HG03066 (cell line): ENCODE results near the gene ZMYM4.

ENCODE experiments used
- ATAC-seq: cut with Tn5 transposase; IDR thresholded peaks from one replicate; pipeline ENCODE4 v1.9.1; 2021; ENCODE audit warnings: low read depth; ENCODE audit not compliant: unreplicated experiment

Gene ZMYM4

DNA sequence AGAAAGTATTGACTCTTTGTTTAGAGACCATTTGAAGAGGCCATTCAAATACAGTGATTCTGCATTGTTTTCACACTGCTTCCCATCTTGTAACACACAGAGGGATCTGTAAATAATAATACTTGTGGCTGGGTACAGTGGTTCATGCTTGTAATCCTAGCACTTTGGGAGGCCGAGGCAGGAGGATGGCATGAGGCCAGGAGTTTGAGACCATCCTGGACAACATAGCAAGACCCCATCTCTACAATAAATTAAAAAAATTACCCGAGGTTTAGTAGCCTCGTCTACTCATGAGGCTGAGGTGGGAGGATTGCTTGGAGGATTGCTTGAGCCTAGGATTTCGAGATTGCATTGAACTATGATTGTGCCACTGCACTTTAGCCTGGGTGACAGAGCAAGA, 5.7 kb downstream of the ZMYM4 start:
- no peak for ATAC-seq

DNA sequence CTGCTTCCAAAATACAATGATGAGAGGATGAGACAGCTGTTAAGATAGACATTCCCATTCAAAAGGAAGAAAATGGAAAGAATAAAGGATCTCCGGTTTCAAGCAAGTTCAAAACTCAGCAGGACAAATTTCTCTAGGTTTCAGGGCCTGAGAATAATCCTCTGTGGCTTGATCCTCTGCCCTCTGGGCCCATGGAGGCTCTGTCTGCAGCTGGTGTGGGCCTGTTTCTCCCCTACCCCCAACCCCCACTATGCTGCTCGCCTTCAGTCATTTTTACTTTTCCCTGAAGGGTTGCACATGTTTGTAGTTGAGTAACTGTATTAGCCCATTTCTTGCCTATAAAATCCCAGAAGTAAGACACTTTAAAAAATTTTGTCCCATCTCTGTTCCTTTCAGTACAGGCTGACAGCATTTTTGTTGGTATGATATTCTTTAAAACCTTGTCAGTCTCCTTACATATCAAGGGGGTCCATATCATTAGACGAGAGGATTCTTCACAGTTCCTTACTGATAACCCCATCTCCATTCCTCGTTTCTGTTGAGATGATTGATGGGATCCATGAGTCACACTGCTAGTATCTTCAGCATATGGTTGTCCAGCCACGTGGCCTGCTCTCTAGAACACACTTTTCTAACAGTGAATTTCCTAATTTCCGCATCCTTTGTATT, 10.5 kb downstream of the ZMYM4 start:
- no peak for ATAC-seq

DNA sequence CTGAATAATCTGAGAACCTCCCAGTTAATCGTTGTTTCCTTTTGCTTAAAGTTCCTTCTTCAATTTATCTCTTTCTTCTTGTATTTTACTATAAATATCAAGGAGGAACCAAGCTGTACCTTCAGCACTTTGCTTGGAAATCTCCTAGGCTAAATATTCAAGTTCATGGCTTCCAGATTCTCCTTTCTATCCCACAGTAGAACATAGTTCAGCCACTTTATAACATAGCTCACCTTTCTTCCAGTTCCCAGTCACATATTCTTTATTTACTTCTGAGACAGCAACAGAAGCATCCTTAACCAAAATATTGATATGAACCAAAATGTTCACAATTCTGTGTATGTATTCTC, 11.0 kb downstream of the ZMYM4 start:
- ATAC-seq = no peak

DNA sequence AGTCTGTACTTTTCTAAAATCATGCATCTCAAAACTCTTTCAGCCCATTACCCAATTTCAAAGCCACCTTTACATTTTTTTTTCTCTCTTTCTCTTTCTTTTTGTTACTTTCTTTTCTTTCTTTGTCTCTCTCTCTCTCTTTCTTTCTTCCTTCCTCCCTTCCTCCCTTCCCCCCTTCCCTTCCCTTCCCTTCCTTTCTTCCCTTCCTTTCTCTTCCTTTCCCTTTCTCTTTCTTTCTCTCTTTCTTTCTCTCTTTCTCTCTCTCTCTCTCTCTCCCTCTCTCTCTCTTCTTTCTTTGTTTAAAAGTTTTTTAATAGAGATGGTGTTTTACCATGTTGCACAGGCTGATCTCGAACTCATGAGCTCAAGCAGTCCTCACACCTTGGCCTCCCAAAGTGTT, 11.5 kb downstream of the ZMYM4 start:
- no peak for ATAC-seq

DNA sequence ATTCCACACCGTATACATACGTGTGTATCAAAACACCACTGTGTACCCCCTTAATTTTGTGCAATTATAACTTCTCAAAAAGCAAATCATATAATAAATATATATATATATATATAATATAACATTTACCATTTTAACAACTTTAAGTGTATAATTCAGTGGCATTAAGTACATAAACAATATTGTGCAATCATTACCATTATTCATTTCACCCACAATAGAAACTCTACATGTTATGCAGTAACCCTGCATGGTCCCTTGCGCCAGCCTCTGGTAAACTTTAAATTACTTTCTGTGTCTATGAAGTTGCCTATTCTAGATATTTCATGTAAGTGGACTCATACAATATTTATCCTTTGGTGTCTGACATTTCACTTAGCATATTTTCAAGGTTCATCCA, 13.1 kb downstream of the ZMYM4 start:
- no peak for ATAC-seq

DNA sequence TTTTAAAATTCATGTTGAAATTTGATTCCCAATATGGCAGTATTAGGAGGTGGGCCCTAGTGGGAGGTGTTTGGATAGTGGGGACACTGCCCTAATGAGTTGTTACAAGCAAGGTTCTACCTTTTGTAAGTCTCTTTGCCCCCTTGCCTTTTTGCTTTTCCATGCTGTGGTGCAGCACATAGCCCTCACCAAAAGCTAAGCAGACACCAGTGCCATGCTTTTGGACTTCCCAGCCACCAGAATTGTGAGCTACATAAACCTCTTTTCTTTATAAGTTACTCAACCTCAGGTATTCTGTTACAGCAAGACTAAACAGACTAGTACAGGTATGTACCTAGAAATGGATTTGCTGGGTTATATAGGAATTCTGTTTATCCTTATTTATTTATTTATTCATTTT, 13.7 kb downstream of the ZMYM4 start:
- ATAC-seq = no peak

DNA sequence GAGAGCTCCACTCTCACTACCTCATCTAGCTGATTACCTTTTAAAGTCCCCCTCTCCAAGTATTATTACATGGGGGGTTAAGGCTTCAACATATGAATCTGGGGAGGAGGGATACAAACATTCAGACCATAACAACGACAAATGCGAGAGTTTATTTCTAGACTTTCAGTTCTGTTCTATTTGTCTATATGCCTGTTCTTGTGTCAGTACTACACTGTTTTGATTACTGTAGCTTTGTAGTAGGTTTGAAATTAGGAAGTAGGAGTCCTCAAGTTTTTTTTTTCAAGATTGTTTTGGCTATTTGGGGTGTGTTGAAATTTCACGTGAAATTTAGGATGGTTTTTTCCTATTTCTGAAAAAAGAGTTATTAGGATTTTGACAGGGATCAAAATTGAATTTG, 16.3 kb downstream of the ZMYM4 start:
- ATAC-seq = no peak

DNA sequence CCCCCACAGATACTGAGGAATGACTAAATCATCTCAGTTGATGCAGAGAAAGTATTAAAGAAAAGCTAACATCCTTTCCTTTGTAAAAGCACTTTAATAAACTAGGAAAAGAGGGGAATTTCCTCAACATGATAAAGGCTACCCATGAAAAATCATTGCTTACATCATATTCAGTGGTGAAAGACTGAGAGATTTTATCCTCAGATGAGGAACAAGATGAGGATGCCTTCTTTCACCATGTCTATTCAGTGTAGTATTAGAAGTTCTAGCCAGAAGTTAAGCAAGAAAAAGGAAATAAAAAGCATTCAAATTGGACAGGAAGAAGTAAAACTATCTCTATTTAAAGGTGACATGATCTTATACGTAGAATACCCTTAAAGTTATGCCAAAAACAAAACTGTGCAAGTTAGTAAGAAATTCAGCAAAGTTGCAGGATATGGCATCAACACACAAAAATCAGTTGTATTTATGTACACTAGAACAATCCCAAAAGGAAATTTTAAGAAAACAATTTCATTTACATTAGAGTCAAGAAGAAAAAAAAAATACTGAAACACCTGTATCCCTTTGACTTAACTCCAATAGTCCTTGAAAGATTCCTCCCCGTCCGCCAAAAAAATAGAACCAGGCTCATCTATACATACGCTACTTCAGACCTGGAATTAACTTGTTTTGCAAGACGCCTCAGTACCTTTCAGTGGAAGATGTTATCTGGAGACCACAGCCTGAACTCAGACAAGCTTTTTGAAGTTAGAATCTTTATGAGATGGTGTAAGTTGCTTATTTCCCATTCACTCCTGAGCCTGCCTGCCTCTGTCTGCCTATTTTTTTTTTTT, 17.5 kb downstream of the ZMYM4 start:
- no peak for ATAC-seq

DNA sequence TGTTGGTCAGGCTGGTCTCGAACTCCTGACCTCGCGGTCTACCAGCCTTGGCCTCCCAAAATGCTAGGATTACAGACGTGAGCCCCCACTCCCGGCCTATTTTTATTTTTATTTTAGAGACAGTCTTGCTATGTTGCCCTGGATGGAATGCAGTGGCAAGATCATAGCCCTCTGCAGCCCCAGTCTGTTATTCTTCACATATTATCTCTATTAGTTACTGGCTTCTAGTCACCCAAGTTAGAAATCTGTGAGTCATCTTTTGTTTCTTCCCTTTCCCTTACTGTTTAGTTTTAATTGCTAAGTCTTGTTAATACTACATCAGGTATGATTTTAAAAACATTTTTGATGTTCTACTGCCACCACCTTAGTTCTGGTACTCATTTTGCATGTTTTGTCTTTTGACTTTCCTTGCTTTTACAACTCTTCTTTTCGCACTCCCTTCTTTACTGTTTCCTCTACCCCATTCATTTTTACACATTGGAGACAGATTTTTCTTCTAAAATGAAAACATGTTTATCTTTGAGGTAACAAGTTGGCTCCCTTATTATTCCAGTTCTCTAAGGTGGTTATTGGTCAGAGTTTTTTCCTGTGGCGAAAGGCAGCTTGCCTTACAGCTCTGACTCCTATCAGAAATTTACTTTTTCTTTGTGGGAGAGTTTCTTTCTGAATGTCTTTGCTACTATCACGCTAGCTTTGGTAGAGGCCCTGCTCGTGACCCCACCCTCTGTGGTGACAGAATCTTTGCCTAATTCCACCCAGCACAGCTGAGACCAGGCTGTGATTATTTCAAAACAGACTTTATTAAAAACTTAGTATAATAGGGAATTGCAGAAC, 19.5 kb downstream of the ZMYM4 start:
- no peak for ATAC-seq

DNA sequence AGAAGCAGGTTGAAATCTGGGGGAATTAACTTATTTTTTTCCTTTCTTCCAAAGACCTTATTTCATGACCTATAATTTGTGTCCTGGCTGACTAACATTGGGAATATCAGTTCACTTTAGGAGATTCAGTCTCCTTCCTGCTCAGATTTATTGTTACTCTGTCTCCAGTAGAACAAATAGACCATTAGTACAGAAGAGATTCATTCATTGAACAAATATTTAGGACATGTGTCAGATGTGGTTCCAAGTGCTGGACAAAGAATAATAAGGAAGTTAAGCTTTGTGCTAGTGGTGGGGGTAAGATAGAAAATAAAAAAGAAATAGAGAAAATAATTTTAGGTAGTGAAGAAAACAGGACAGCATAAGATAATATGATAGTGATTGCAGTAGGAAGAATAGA, 20.3 kb downstream of the ZMYM4 start:
- no peak for ATAC-seq

DNA sequence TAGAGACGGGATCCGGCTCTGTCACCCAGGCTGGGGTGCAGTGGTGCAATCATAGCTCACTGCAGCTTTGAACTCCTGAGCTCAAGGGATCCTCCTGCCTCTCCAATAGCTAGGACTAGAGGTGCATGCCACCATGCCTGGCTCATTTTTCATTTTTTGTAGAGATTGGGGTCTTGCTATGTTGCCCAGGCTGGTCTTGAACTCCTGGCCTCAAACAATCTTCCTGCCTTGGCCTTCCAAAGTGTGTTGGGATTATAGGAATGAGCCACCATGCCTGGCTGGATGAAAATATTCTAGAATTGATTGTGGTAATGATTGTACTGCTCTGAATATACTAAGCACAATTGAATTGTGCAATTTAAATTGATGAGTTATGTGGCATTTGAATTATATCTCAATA, 21.9 kb downstream of the ZMYM4 start:
- no peak for ATAC-seq

DNA sequence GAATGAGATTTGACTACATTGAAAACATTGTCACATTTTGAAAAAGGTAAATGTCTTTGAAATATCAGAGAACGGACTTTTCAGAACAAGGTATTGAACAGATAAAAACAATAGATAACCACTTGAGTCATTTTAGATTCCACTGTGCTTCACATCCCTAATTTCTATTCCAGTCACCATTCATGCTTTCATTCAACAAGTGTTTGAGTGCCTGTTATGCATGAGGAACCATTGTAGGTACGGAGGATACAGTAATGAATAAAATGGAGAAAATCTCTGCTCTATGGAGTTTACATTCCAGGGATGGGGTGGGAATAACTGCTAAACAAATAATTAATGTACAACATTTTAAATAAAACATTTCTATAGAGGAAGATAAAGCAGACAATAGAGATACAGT, 26.3 kb downstream of the ZMYM4 start:
- ATAC-seq = no peak

DNA sequence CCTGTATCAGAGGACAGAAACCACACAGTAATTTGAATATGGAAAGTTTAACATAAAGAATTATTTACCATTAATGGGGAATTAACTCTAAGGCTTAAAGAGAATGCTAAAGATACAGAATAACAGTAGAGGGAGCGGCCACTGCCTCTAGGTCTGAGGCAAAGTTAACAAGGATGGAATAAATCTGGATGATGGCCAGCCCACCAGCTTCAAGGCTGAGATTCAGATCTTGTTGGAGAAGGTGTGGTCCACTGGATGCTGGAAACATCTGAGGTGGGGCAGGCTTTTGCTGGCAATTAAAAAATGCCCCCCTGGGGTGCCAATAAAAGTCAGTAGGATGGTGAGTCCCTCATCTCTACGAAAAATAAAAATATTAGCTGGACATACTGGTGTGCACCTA, 29.4 kb downstream of the ZMYM4 start:
- no peak for ATAC-seq

DNA sequence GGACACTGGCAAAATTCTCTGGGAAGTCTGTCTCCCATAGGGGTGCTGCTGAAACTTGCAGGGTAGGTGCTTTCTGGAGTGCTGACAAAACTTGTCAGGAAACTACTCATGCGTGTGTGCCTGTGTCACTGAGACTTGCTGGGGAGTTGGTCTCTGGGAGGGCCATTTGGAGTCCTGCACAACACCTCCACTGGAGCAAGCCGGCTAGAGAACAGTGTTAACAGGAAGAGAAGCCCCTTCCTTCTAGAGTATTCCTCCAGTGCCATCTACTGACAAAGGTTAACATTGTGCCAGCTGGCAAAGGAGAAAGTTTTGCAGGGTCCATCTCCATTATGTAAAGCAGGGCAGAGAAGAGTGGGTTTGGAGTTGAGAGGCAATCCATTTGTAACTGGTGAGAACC, 30.0 kb downstream of the ZMYM4 start:
- ATAC-seq = no peak

DNA sequence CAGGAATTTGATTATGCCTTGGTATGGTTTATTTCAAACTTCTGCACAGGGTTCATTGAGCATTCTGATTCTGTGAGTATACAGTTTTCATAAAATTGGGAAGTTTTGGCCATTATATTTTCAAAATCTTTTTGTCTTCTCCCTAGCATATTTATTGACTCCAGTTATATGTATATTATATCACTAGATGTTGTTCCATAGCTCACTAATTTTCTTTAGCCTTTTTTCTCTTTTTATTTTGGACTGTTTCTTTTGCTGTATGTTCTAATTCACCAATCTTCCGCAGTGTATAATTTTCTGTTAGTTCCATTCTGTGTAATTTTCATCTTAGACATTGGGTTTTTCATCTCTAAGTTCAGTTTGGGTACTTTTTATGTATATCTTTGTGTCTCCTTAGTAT, 31.9 kb downstream of the ZMYM4 start:
- ATAC-seq = no peak

DNA sequence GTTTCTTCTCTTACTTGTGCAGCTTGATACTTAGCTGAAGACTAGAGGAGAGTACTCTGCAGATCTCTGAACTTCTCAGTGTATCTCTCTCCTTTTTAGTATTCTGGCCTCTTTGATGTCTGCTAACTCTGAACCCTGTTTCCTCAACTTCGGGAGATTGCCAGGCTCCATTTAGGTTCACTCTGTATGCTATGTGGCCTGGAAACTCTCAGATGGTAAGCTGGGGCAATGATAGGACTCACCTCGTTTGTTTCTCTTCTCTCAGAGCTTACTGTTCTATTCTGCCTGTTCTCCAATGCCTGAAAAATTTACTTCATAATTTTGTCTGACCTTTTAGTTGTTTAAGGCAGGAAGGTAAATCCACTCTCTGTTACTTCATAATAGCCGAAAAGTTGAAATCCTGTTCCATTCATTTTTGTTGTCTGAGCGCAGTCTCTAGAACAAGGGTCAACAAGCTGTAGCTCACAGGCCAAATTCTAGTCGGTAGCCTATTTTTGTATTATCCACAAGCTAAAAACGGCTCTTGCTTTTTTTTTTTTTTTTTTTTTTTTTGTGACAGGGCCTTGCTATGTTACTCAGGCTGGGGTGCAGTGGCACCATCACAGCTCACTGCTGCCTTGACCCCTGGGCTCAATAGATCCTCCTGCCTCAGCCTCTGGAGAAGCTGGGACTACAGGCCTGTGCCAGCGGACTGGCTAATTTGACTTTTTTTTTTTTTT, 33.3 kb downstream of the ZMYM4 start:
- ATAC-seq = no peak

DNA sequence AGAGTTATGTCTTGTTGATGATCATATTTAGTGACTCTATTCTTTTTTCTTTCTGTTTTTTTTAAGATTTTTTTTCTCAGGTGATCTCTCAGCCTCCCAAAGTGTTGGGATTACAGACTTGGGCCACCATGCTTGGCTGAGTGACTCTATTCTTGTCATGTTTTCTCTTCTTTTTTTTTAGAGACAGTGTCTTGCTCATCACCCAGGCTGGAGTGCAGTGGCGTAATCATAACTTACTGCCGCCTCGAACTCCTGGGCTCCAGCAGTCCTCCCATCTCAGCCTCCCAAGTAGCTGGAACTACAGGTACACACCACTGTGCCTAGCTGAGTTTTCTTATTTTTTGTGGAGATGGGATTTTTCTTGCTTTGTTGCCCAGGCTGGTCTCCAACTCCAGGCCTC, 36.9 kb downstream of the ZMYM4 start:
- no peak for ATAC-seq

DNA sequence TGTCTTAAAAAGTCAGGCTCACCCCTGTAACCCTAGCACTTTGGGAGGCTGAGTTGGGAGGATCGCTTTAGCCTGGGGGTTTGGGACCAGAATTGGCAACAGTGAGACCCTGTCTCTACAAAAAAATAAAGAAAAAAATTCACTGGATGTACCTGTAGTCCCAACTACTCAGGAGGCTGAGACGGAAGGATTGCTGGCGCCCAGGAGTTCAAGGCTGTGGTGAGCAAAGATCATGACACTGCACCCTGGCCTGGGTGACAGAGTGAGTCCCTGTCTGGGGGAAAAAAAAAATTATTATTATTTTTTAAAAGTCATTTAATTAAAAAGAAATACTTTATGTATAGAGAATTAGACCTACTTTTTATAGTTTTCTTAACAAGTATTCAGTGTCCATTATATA, 47.1 kb downstream of the ZMYM4 start:
- no peak for ATAC-seq

DNA sequence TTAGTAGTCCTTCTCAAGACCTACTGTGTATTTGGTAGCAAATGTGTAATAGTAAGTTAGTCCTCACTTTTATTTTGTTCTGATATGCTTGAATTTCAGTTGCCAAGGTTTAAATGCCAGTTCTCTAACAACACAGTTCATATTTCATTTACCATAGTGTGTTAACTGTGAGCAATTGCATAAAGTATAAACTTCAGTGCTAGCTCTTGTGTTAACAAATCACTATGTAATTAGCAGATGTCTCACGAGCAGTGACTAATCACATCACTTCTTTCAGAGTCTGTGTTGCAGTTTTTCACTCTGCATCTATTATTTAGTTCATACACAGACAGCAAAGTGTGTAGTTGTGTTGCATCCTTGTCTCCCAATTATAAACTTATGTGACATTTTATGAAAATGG, 47.8 kb downstream of the ZMYM4 start:
- ATAC-seq = no peak

DNA sequence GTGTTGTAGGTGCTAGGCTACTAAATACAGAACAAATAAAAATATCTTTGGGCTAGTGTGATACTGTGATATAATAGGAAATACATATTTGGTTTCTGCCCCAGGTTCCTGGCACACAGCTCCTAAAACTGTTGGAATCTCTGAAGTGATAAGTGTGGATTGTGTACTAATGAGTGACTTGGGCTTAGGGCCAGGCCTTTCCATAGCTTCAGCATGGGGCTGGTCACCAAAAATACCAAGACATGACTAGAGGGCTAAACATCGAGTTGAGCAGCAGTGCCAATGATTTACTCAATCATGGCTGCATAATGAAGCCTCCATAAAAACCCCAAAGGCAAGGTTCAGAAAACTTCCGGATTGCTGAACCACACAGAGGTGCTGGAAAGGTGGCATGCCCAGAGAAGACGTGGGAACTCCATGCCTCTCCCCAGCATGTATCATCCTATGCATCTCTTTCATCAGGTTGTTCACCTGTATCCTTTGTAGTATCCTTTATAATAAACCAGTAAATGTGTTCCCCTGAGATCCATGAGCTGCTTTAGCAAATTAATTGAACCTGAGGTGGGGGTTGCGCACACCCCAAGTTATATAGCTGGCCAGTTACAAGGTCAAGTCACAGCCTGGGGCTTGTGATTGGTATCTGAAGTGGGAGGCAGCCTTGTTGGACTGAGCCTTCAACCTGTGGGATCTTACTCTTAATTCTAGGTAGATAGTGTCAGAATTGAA, 51.6 kb downstream of the ZMYM4 start:
- no peak for ATAC-seq
